HepG2 (cell line): ENCODE results near the gene P4HA1. TPM values are rescaled to one million over a fixed set of nuclear protein-coding genes. Genes with fewer than 3 reads are reported as not detected.

Source experiments
- BCL6 ChIP-seq: IDR thresholded peaks from 2 replicates; pipeline ENCODE4 v1.6.1; 2016; ENCODE audit warnings: missing genetic modification reagents, missing compliant biosample characterization
- CREM ChIP-seq, 2 experiments: sonication (generic) in 1 of 2; formaldehyde crosslinking in 1 of 2; IDR thresholded peaks; 2 replicates each; pipeline versions ENCODE4 v1.4.0 to v1.6.1; 2016 to 2020; ENCODE audit warnings: antibody characterized with exemption in 1 of 2, mild to moderate bottlenecking in 1 of 2, missing genetic modification reagents in 1 of 2
- HOXA7 ChIP-seq: sonication (generic); formaldehyde crosslinking; IDR thresholded peaks from 2 replicates; pipeline ENCODE4 v1.8.1; 2022; ENCODE audit warnings: mild to moderate bottlenecking, missing genetic modification reagents, moderate library complexity
- MATR3 ChIP-seq: sonication (generic); formaldehyde crosslinking; IDR thresholded peaks from 2 replicates; pipeline ENCODE4 v1.4.0; 2020; ENCODE audit warnings: missing genetic modification reagents
- RXRA ChIP-seq: sonication (generic); formaldehyde crosslinking; IDR thresholded peaks from 2 replicates; pipeline ENCODE4 v1.5.1; 2020; ENCODE audit warnings: missing genetic modification reagents
- SRSF1 ChIP-seq: fragments of 200-400 bp; formaldehyde crosslinking; optimal IDR thresholded peaks from 2 replicates; pipeline ENCODE3; 2017; ENCODE audit warnings: mild to moderate bottlenecking, low read depth, low read length, moderate library complexity
- TCF12 ChIP-seq, 2 experiments: fragments of 450-650 bp in 1 of 2; sonication (generic) in 1 of 2; formaldehyde crosslinking in 1 of 2; IDR thresholded peaks; 2 replicates each; pipeline versions ENCODE4 v1.6.1 to v1.8.0; 2017 to 2022; ENCODE audit warnings: antibody characterized with exemption in 1 of 2, mild to moderate bottlenecking in 1 of 2, missing genetic modification reagents in 1 of 2, moderate library complexity in 1 of 2
- TCF7L2 ChIP-seq: IDR thresholded peaks from 2 replicates; pipeline ENCODE4 v1.6.1; 2011; ENCODE audit warnings: mild to moderate bottlenecking, low read depth, low read length, moderate library complexity
- U2AF2 ChIP-seq: fragments of 200-400 bp; formaldehyde crosslinking; IDR thresholded peaks from 2 replicates; pipeline ENCODE4 v1.6.1; 2017; ENCODE audit warnings: low read depth, mild to moderate bottlenecking, low read length
- ZFP36L1 ChIP-seq: sonication (generic); formaldehyde crosslinking; IDR thresholded peaks from 2 replicates; pipeline ENCODE4 v1.8.0; 2022; ENCODE audit warnings: mild to moderate bottlenecking, missing genetic modification reagents, moderate library complexity
- ZFP36L2 ChIP-seq: sonication (generic); formaldehyde crosslinking; IDR thresholded peaks from 2 replicates; pipeline ENCODE4 v1.4.0; 2020; ENCODE audit warnings: missing genetic modification reagents
- ZNF230 ChIP-seq: sonication (generic); formaldehyde crosslinking; IDR thresholded peaks from 2 replicates; pipeline ENCODE4 v1.4.0; 2020; ENCODE audit warnings: mild to moderate bottlenecking, missing genetic modification reagents
- ZNF274 ChIP-seq: sonication (generic); formaldehyde crosslinking; IDR thresholded peaks from 2 replicates; pipeline ENCODE4 v1.5.1; 2020; ENCODE audit warnings: mild to moderate bottlenecking, missing genetic modification reagents
- ZNF326 ChIP-seq: sonication (generic); formaldehyde crosslinking; IDR thresholded peaks from 2 replicates; pipeline ENCODE4 v1.4.0; 2020; ENCODE audit warnings: missing genetic modification reagents, borderline replicate concordance
- ZNF329 ChIP-seq: sonication (generic); formaldehyde crosslinking; IDR thresholded peaks from 2 replicates; pipeline ENCODE4 v1.9.0; 2021; ENCODE audit warnings: low read depth, mild to moderate bottlenecking, missing genetic modification reagents
- ZNF737 ChIP-seq: sonication (generic); formaldehyde crosslinking; IDR thresholded peaks from 2 replicates; pipeline ENCODE4 v1.5.0; 2020; ENCODE audit warnings: missing genetic modification reagents, mild to moderate bottlenecking, borderline replicate concordance
- ZNF790 ChIP-seq: sonication (generic); formaldehyde crosslinking; IDR thresholded peaks from 2 replicates; pipeline ENCODE4 v1.8.0; 2022; ENCODE audit warnings: missing genetic modification reagents, mild to moderate bottlenecking, borderline replicate concordance
- polyA plus RNA-seq, 8 experiments: library from polyadenylated mRNA; depleted of rRNA in 3 of 8; stranded (reverse) in 7 of 8; unstranded in 1 of 8; fragments of >200 nt; fragmentation: Illumina TruSeq in 4 of 8; extraction: Trizol in 4 of 8; gene quantifications; 2 replicates each; pipeline versions ENCODE4 v1.2.1 to v1.2.3, GENCODE V29; 2011 to 2016; ENCODE audit warnings: low read depth in 4 of 8, missing spikeins in 1 of 8, mixed read lengths in 1 of 8; ENCODE audit not compliant: insufficient read depth in 1 of 8
- total RNA-seq, 5 experiments: library from RNA; depleted of rRNA; stranded (reverse); fragments of >200 nt; fragmentation: Illumina TruSeq; extraction: Trizol; gene quantifications; 2 replicates each; pipeline ENCODE4 v1.2.3, GENCODE V29; 2016; ENCODE audit warnings: low read depth in 1 of 5
- TF ChIP-seq, protein P1 (sequence below): sonication (generic); formaldehyde crosslinking; IDR thresholded peaks from 2 replicates; pipeline ENCODE4 v1.4.0; 2020; ENCODE audit warnings: missing genetic modification reagents, mild to moderate bottlenecking, borderline replicate concordance
- TF ChIP-seq, protein P2 (sequence below): sonication (generic); formaldehyde crosslinking; IDR thresholded peaks from 2 replicates; pipeline ENCODE4 v1.4.0; 2020; ENCODE audit warnings: missing genetic modification reagents
- TF ChIP-seq, protein P3 (sequence below): sonication (generic); formaldehyde crosslinking; IDR thresholded peaks from 2 replicates; pipeline ENCODE4 v1.5.1; 2020; ENCODE audit warnings: missing genetic modification reagents, mild to moderate bottlenecking, borderline replicate concordance

The P4HA1 gene
- total and polyA plus RNA-seq, 2 of the 13 experiments (the other 11 are each of a cell fraction or from before 2014, with no cell fraction given), result 63.1 to 196 TPM

DNA sequence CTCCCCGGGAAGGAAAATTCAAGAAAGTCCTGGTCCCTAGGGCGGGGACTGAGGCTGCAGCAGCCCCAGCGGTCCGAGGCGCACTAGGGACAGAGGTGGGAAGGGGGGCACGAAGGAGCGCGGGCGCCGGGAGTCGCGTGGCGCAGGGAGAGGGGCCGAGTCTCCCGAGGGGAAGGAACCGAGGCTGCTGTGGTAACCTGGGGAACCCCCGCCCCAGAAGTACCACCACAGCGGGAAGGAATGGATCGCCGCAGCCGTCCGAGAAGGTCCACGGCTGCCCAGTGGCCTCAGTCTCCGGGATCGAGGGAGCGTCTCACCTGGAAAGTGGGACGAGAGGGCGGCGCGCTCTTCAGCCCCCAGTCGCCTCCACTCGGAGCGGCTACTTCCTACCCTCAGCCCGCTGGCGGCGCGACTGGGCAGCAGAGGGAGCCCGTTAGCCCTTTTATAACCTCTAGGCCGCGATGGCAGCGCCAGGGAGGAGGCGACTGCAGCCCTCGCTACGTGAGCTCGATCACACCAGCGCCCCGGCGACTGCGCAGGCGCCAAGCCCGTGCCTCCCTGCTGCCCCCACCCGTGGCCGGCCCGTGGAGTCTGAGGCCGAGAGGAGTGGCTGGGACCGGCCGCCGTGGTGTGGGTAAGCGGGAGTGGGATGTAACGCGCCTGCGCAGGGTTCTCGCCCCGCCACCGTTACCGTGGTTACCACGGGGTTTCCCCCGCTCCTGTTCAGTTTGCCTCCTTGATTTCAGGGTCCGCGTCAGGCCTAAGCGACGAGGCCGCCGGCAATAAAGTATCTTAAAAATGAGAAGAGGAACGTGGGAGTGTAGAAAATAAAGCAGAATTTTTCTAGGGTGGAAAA, at the start of gene P4HA1 (continued):
- TF ChIP-seq, protein P1, sequence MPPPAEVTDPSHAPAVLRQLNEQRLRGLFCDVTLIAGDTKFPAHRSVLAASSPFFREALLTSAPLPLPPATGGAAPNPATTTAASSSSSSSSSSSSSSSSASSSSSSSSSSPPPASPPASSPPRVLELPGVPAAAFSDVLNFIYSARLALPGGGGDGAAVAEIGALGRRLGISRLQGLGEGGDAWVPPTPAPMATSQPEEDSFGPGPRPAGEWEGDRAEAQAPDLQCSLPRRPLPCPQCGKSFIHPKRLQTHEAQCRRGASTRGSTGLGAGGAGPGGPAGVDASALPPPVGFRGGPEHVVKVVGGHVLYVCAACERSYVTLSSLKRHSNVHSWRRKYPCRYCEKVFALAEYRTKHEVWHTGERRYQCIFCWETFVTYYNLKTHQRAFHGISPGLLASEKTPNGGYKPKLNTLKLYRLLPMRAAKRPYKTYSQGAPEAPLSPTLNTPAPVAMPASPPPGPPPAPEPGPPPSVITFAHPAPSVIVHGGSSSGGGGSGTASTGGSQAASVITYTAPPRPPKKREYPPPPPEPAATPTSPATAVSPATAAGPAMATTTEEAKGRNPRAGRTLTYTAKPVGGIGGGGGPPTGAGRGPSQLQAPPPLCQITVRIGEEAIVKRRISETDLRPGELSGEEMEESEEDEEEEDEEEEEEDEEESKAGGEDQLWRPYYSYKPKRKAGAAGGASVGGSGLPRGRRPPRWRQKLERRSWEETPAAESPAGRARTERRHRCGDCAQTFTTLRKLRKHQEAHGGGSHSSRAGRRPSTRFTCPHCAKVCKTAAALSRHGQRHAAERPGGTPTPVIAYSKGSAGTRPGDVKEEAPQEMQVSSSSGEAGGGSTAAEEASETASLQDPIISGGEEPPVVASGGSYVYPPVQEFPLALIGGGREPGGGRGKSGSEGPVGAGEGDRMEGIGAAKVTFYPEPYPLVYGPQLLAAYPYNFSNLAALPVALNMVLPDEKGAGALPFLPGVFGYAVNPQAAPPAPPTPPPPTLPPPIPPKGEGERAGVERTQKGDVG, result peak; percentile 93
- TF ChIP-seq ZNF329 (CRISPR knock-in tag), result no peak
- TF ChIP-seq, protein P2, sequence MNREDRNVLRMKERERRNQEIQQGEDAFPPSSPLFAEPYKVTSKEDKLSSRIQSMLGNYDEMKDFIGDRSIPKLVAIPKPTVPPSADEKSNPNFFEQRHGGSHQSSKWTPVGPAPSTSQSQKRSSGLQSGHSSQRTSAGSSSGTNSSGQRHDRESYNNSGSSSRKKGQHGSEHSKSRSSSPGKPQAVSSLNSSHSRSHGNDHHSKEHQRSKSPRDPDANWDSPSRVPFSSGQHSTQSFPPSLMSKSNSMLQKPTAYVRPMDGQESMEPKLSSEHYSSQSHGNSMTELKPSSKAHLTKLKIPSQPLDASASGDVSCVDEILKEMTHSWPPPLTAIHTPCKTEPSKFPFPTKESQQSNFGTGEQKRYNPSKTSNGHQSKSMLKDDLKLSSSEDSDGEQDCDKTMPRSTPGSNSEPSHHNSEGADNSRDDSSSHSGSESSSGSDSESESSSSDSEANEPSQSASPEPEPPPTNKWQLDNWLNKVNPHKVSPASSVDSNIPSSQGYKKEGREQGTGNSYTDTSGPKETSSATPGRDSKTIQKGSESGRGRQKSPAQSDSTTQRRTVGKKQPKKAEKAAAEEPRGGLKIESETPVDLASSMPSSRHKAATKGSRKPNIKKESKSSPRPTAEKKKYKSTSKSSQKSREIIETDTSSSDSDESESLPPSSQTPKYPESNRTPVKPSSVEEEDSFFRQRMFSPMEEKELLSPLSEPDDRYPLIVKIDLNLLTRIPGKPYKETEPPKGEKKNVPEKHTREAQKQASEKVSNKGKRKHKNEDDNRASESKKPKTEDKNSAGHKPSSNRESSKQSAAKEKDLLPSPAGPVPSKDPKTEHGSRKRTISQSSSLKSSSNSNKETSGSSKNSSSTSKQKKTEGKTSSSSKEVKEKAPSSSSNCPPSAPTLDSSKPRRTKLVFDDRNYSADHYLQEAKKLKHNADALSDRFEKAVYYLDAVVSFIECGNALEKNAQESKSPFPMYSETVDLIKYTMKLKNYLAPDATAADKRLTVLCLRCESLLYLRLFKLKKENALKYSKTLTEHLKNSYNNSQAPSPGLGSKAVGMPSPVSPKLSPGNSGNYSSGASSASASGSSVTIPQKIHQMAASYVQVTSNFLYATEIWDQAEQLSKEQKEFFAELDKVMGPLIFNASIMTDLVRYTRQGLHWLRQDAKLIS (CRISPR knock-in tag), result peak; percentile 87
- peak; percentile 68 for TF ChIP-seq ZFP36L1
- 0 out of 2 replicates have a peak, but pooled peaks have one; percentile 31 for TF ChIP-seq ZFP36L2
- TF ChIP-seq HOXA7 (CRISPR knock-in tag), result no peak
- no peak for TF ChIP-seq CREM (IDR thresholded peaks at IDR 0.05)
- TF ChIP-seq CREM (CRISPR knock-in tag; IDR thresholded peaks at IDR 0.05), result no peak
- TF ChIP-seq TCF12 (IDR thresholded peaks at IDR 0.05), result no peak
- TF ChIP-seq TCF12 (CRISPR knock-in tag; IDR thresholded peaks at IDR 0.05), result peak; percentile 89
- TF ChIP-seq ZNF737 (CRISPR knock-in tag), result 0 out of 2 replicates have a peak, but pooled peaks have one; percentile 54
- TF ChIP-seq TCF7L2, result no peak
- no peak for TF ChIP-seq U2AF2
- TF ChIP-seq ZNF230, result peak; percentile 83
- 0 out of 2 replicates have a peak, but pooled peaks have one; percentile 81 for TF ChIP-seq ZNF790 (CRISPR knock-in tag)
- TF ChIP-seq SRSF1, result no peak
- TF ChIP-seq BCL6 (CRISPR knock-in tag), result peak; percentile 30; the same call in 1 of the 2 replicates
- TF ChIP-seq, protein P3, sequence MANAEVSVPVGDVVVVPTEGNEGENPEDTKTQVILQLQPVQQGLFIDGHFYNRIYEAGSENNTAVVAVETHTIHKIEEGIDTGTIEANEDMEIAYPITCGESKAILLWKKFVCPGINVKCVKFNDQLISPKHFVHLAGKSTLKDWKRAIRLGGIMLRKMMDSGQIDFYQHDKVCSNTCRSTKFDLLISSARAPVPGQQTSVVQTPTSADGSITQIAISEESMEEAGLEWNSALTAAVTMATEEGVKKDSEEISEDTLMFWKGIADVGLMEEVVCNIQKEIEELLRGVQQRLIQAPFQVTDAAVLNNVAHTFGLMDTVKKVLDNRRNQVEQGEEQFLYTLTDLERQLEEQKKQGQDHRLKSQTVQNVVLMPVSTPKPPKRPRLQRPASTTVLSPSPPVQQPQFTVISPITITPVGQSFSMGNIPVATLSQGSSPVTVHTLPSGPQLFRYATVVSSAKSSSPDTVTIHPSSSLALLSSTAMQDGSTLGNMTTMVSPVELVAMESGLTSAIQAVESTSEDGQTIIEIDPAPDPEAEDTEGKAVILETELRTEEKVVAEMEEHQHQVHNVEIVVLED (CRISPR knock-in tag), result peak; percentile 81
- peak; percentile 92 for TF ChIP-seq ZNF274
- TF ChIP-seq RXRA, result peak; percentile 85
- no peak for TF ChIP-seq ZNF326 (CRISPR knock-in tag)
- no peak for TF ChIP-seq MATR3 (CRISPR knock-in tag)
